Bronchial epithelial cell (primary cell): ENCODE data around the gene TMEM154. TPM values are rescaled to one million over a fixed set of nuclear protein-coding genes. Genes with fewer than 3 reads are reported as not detected.

ENCODE experiments used
- DNase-seq: peaks from one replicate; pipeline ENCODE4 v3.0.0-alpha.2; 2010; ENCODE audit warnings: low read depth
- FAIRE-seq: peaks from 2 replicates; lab custom pipeline; 2011; peaks lifted over from hg19 to GRCh38; lab: Jason Lieb, UNC
- H3K27me3 ChIP-seq: 2 replicates; pipeline ENCODE4 v1.5.1; 2011; ENCODE audit warnings: low read length; ENCODE audit not compliant: control insufficient read depth, insufficient read depth
- H3K36me3 ChIP-seq: 2 replicates; pipeline ENCODE4 v1.5.1; 2011; ENCODE audit warnings: low read length; ENCODE audit not compliant: control insufficient read depth, insufficient read depth
- H3K4me3 ChIP-seq: 2 replicates; pipeline ENCODE4 v1.5.1; 2011; ENCODE audit warnings: mild to moderate bottlenecking, low read depth, low read length, control low read depth
- CTCF ChIP-seq: IDR thresholded peaks from 2 replicates; pipeline ENCODE4 v1.5.1; 2011; ENCODE audit warnings: mild to moderate bottlenecking, moderate library complexity, low read length, control low read depth, inconsistent platforms; ENCODE audit not compliant: insufficient read depth, severe bottlenecking
- total RNA-seq: library from RNA; depleted of rRNA; stranded (reverse); fragments of >200 nt; gene quantifications from 2 replicates; pipeline ENCODE4 v1.2.1, GENCODE V29; 2014

The TMEM154 gene
- total RNA-seq, 1 donor from 2014 or later = 22.4 TPM

GRCh38 chr4:152709675-152710438 lies 30.1 kb upstream of the TMEM154 start:
- Histone ChIP-seq H3K27me3 (no peaks in the 10 kb centered on the region), H3K4me3 (no peak overlapping the region), H3K36me3 (no peaks in the 10 kb centered on the region)
- TF ChIP-seq CTCF = no peak
- peak; percentile 97 for DNase-seq
- FAIRE-seq = peak; percentile 94

- H3K27me3 ChIP-seq = no peaks in the 10 kb centered on the region
- H3K36me3 ChIP-seq = no peaks in the 10 kb centered on the region
- no peak for TF ChIP-seq CTCF
- FAIRE-seq = no peak
- DNase-seq = no peak
- no peak overlapping the region for H3K4me3 ChIP-seq
These were observed 29.0 kb upstream of the TMEM154 start for GRCh38 chr4:152708796-152709195.

- no peaks in the 10 kb centered on the region for H3K27me3 ChIP-seq
- FAIRE-seq = peak; percentile 47
- DNase-seq = peak; percentile 23
- TF ChIP-seq CTCF = no peak
- H3K36me3 ChIP-seq = no peaks in the 10 kb centered on the region
- no peak overlapping the region for H3K4me3 ChIP-seq
These were observed 28.6 kb upstream of the TMEM154 start for GRCh38 chr4:152708361-152708760.

- no peak for FAIRE-seq
- DNase-seq = no peak
- no peaks in the 10 kb centered on the region for H3K36me3 ChIP-seq
- no peak overlapping the region for H3K4me3 ChIP-seq
- TF ChIP-seq CTCF = no peak
- H3K27me3 ChIP-seq = no peaks in the 10 kb centered on the region
These were observed 27.8 kb upstream of the TMEM154 start for GRCh38 chr4:152707632-152708031.

GRCh38 chr4:152705903-152706302 lies 26.1 kb upstream of the TMEM154 start:
- no peaks in the 10 kb centered on the region for H3K36me3 ChIP-seq
- no peak overlapping the region for H3K4me3 ChIP-seq
- DNase-seq = no peak
- no peaks in the 10 kb centered on the region for H3K27me3 ChIP-seq
- peak; percentile 1 for TF ChIP-seq CTCF
- no peak for FAIRE-seq

- H3K27me3 ChIP-seq = no peaks in the 10 kb centered on the region
- no peak for DNase-seq
- no peak overlapping the region for H3K4me3 ChIP-seq
- no peak for FAIRE-seq
- no peak for TF ChIP-seq CTCF
- no peaks in the 10 kb centered on the region for H3K36me3 ChIP-seq
These were observed 25.0 kb upstream of the TMEM154 start for GRCh38 chr4:152704788-152705187.
